OCI-LY1 (cell line): ENCODE results near the gene DIAPH1.

Experiments
- EZH2 ChIP-seq: fragments of 200-600 bp; sonication (generic), shearing (Covaris generic); IDR thresholded peaks from 2 replicates; pipeline ENCODE4 v1.8.0; 2017; ENCODE audit warnings: borderline replicate concordance, mixed run types, mild to moderate bottlenecking, antibody characterized with exemption, low read length, moderate library complexity, mixed read lengths
- TF ChIP-seq, protein P1 (sequence below): fragments of 200-600 bp; sonication (generic), shearing (Covaris generic); IDR thresholded peaks from 2 replicates; pipeline ENCODE4 v1.5.1; 2017; ENCODE audit warnings: mild to moderate bottlenecking, antibody characterized with exemption, low read length, moderate library complexity, mixed read lengths

GRCh38 chr5:141494761-141495452 lies 123.9 kb downstream of the DIAPH1 start:
- TF ChIP-seq, protein P1, sequence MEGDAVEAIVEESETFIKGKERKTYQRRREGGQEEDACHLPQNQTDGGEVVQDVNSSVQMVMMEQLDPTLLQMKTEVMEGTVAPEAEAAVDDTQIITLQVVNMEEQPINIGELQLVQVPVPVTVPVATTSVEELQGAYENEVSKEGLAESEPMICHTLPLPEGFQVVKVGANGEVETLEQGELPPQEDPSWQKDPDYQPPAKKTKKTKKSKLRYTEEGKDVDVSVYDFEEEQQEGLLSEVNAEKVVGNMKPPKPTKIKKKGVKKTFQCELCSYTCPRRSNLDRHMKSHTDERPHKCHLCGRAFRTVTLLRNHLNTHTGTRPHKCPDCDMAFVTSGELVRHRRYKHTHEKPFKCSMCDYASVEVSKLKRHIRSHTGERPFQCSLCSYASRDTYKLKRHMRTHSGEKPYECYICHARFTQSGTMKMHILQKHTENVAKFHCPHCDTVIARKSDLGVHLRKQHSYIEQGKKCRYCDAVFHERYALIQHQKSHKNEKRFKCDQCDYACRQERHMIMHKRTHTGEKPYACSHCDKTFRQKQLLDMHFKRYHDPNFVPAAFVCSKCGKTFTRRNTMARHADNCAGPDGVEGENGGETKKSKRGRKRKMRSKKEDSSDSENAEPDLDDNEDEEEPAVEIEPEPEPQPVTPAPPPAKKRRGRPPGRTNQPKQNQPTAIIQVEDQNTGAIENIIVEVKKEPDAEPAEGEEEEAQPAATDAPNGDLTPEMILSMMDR: no peak
- no peak for TF ChIP-seq EZH2
